Measurements from ENCODE around the gene IDH3A.

The IDH3A gene

GRCh38 chr15:78108300-78109084, 40.7 kb upstream of the IDH3A start:
- peaks cover 28% of the 10 kb centered on the region for H3K27me3 ChIP-seq (replicated peaks; ENCODE audit: control insufficient read depth, insufficient read depth, low read length)
- DNase-seq (ENCODE audit: low read depth) = peak; percentile 96
- H3K9me3 ChIP-seq (ENCODE audit: control insufficient read depth, low read length) = no peaks in the 10 kb centered on the region
- no peak overlapping the region for H3K9ac ChIP-seq (ENCODE audit: low read length)
- H3K4me1 ChIP-seq (ENCODE audit: control insufficient read depth, insufficient read depth, low read length) = no peaks in the 10 kb centered on the region
- H3K4me3 ChIP-seq (ENCODE audit: low read length) = no peak overlapping the region
- no peaks in the 10 kb centered on the region for H3K36me3 ChIP-seq (ENCODE audit: control insufficient read depth, insufficient read depth, low read length, severe bottlenecking)

DNA sequence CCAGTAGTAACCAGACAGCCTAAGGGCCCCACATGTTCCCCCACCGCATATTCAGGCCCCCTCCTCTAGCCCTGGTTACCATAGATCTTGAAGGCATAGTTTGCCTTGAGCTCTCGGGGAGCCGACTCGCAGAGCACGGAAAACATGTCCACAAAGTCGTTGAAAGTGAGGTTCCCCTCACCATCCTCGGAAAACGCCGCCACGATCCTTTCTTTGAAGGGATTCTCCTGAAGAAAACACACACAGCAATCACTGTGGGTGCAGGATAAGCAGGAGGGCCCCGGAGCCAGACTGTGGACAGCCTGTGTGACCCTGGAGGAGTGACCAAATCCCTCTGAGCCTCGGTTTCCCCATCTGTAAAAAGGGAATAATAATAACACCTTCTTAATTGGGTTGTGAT, 40.0 kb upstream of the IDH3A start:
- H3K4me3 ChIP-seq (ENCODE audit: low read length) = no peak overlapping the region
- H3K9me3 ChIP-seq (ENCODE audit: control insufficient read depth, low read length) = no peaks in the 10 kb centered on the region
- no peak overlapping the region for H3K9ac ChIP-seq (ENCODE audit: low read length)
- H3K4me1 ChIP-seq (ENCODE audit: control insufficient read depth, insufficient read depth, low read length) = no peaks in the 10 kb centered on the region
- no peaks in the 10 kb centered on the region for H3K36me3 ChIP-seq (ENCODE audit: control insufficient read depth, insufficient read depth, low read length, severe bottlenecking)
- H3K27me3 ChIP-seq (replicated peaks; ENCODE audit: control insufficient read depth, insufficient read depth, low read length) = peaks cover 26% of the 10 kb centered on the region
- DNase-seq (ENCODE audit: low read depth) = no peak

DNA sequence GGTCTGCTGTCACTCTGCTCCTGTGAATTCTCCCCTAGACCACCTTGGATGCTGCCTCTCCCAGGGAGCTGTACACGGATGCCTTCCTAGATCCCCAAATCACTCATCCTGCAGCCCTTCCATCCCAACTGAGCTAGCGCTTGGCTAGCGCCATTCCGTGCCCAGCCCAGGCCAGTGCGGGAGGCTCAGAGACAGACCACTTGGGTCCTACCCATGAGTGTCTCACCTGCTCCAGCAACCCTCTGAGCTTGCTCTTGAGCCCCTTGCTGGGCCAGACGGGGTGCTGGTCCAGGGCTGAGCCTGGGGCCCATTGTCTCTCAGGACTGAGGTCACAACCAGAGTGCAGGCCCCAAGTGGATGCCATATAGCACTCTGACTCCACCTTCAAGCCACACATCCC, 39.1 kb upstream of the IDH3A start:
- H3K36me3 ChIP-seq (ENCODE audit: control insufficient read depth, insufficient read depth, low read length, severe bottlenecking) = no peaks in the 10 kb centered on the region
- peaks cover 20% of the 10 kb centered on the region for H3K27me3 ChIP-seq (replicated peaks; ENCODE audit: control insufficient read depth, insufficient read depth, low read length)
- no peaks in the 10 kb centered on the region for H3K4me1 ChIP-seq (ENCODE audit: control insufficient read depth, insufficient read depth, low read length)
- H3K4me3 ChIP-seq (ENCODE audit: low read length) = no peak overlapping the region
- no peak overlapping the region for H3K9ac ChIP-seq (ENCODE audit: low read length)
- H3K9me3 ChIP-seq (ENCODE audit: control insufficient read depth, low read length) = no peaks in the 10 kb centered on the region
- DNase-seq (ENCODE audit: low read depth) = no peak

GRCh38 chr15:78110916-78111475, 38.2 kb upstream of the IDH3A start:
- no peak for DNase-seq (ENCODE audit: low read depth)
- Histone ChIP-seq H3K27me3 (replicated peaks; ENCODE audit: control insufficient read depth, insufficient read depth, low read length) (peaks cover 20% of the 10 kb centered on the region), H3K9me3 (ENCODE audit: control insufficient read depth, low read length) (no peaks in the 10 kb centered on the region), H3K9ac (ENCODE audit: low read length) (no peak overlapping the region), H3K4me1 (ENCODE audit: control insufficient read depth, insufficient read depth, low read length) (no peaks in the 10 kb centered on the region), H3K4me3 (ENCODE audit: low read length) (no peak overlapping the region), H3K36me3 (ENCODE audit: control insufficient read depth, insufficient read depth, low read length, severe bottlenecking) (no peaks in the 10 kb centered on the region)

GRCh38 chr15:78111788-78112187, 37.4 kb upstream of the IDH3A start:
- Histone ChIP-seq H3K36me3 (ENCODE audit: control insufficient read depth, insufficient read depth, low read length, severe bottlenecking) (no peaks in the 10 kb centered on the region), H3K4me1 (ENCODE audit: control insufficient read depth, insufficient read depth, low read length) (no peaks in the 10 kb centered on the region), H3K27me3 (replicated peaks; ENCODE audit: control insufficient read depth, insufficient read depth, low read length) (peaks cover 20% of the 10 kb centered on the region), H3K9ac (ENCODE audit: low read length) (no peak overlapping the region), H3K9me3 (ENCODE audit: control insufficient read depth, low read length) (no peaks in the 10 kb centered on the region), H3K4me3 (ENCODE audit: low read length) (no peak overlapping the region)
- no peak for DNase-seq (ENCODE audit: low read depth)

GRCh38 chr15:78112551-78112950, 36.6 kb upstream of the IDH3A start:
- H3K36me3 ChIP-seq (ENCODE audit: control insufficient read depth, insufficient read depth, low read length, severe bottlenecking) = no peaks in the 10 kb centered on the region
- peaks cover 20% of the 10 kb centered on the region for H3K27me3 ChIP-seq (replicated peaks; ENCODE audit: control insufficient read depth, insufficient read depth, low read length)
- no peak for DNase-seq (ENCODE audit: low read depth)
- no peaks in the 10 kb centered on the region for H3K4me1 ChIP-seq (ENCODE audit: control insufficient read depth, insufficient read depth, low read length)
- no peak overlapping the region for H3K9ac ChIP-seq (ENCODE audit: low read length)
- H3K4me3 ChIP-seq (ENCODE audit: low read length) = no peak overlapping the region
- H3K9me3 ChIP-seq (ENCODE audit: control insufficient read depth, low read length) = no peaks in the 10 kb centered on the region

DNA sequence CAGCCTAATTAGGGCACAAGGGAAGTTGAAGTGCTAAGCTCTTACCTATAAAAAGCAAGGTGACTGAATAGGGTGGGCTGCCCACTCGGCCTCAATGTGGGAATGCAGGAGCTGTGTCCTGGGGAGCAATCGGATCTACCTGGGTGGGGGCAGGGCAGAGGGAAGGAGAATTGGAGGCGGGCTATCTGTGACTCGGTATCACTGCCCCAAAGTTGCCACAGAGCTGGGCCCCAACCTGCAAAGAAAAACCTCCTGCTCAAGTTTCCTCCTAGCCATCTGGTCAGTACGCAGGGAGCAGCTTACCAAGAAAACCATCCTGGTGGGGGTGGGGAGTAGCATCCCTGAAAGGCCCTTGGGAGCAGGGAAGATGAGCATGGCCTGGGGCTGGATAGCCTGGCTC, 28.6 kb upstream of the IDH3A start:
- DNase-seq (ENCODE audit: low read depth) = no peak
- Histone ChIP-seq H3K4me1 (ENCODE audit: control insufficient read depth, insufficient read depth, low read length) (no peaks in the 10 kb centered on the region), H3K9ac (ENCODE audit: low read length) (no peak overlapping the region), H3K9me3 (ENCODE audit: control insufficient read depth, low read length) (no peaks in the 10 kb centered on the region), H3K36me3 (ENCODE audit: control insufficient read depth, insufficient read depth, low read length, severe bottlenecking) (no peaks in the 10 kb centered on the region), H3K4me3 (ENCODE audit: low read length) (no peak overlapping the region), H3K27me3 (replicated peaks; ENCODE audit: control insufficient read depth, insufficient read depth, low read length) (peaks cover 21% of the 10 kb centered on the region)

DNA sequence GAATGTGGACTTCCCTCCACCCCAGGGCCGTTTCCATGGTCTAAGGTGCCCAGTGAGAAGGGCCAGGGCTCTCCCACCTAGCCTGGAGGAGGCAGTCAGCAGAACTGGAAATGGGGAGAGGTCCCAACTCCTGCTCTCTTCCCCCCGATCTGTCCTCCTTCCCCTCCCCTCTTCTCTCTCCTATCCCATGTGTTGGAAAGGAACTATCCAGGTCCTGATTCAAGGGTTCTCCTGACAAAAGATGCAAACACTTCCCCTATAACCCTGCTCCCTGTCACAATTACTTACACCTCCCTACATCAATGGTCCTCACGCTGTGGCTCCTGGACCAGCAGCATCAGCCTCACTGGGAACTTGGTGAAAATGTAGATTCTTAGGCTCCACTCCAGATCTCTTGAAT, 23.9 kb upstream of the IDH3A start:
- Histone ChIP-seq H3K27me3 (replicated peaks; ENCODE audit: control insufficient read depth, insufficient read depth, low read length) (peaks cover 22% of the 10 kb centered on the region), H3K9me3 (ENCODE audit: control insufficient read depth, low read length) (no peaks in the 10 kb centered on the region), H3K4me3 (ENCODE audit: low read length) (no peak overlapping the region), H3K36me3 (ENCODE audit: control insufficient read depth, insufficient read depth, low read length, severe bottlenecking) (no peaks in the 10 kb centered on the region), H3K9ac (ENCODE audit: low read length) (no peak overlapping the region), H3K4me1 (ENCODE audit: control insufficient read depth, insufficient read depth, low read length) (no peaks in the 10 kb centered on the region)
- DNase-seq (ENCODE audit: low read depth) = no peak

DNA sequence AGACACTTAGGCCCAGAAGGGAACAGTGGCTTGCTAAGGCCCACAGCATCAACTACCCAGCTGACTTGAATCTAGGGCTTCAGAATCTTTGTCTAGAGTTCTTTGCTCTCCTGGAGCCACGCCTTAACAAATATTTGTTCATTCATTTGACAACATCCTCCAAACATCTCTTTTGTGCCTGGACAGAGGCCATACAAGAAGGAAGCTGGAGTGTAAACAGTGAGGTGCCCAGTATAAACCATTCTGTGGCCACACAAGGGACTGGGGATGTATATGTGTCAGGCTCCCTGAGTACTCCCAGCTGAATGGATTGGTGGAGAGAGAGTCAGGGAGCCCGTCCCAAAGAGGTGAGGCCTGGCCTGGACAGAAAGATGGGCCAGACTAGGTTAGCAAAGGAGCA, 21.3 kb upstream of the IDH3A start:
- H3K9me3 ChIP-seq (ENCODE audit: control insufficient read depth, low read length) = no peaks in the 10 kb centered on the region
- no peaks in the 10 kb centered on the region for H3K36me3 ChIP-seq (ENCODE audit: control insufficient read depth, insufficient read depth, low read length, severe bottlenecking)
- peaks cover 15% of the 10 kb centered on the region for H3K27me3 ChIP-seq (replicated peaks; ENCODE audit: control insufficient read depth, insufficient read depth, low read length)
- H3K9ac ChIP-seq (ENCODE audit: low read length) = no peak overlapping the region
- DNase-seq (ENCODE audit: low read depth) = no peak
- H3K4me3 ChIP-seq (ENCODE audit: low read length) = no peak overlapping the region
- peaks cover 8% of the 10 kb centered on the region for H3K4me1 ChIP-seq (ENCODE audit: control insufficient read depth, insufficient read depth, low read length)

DNA sequence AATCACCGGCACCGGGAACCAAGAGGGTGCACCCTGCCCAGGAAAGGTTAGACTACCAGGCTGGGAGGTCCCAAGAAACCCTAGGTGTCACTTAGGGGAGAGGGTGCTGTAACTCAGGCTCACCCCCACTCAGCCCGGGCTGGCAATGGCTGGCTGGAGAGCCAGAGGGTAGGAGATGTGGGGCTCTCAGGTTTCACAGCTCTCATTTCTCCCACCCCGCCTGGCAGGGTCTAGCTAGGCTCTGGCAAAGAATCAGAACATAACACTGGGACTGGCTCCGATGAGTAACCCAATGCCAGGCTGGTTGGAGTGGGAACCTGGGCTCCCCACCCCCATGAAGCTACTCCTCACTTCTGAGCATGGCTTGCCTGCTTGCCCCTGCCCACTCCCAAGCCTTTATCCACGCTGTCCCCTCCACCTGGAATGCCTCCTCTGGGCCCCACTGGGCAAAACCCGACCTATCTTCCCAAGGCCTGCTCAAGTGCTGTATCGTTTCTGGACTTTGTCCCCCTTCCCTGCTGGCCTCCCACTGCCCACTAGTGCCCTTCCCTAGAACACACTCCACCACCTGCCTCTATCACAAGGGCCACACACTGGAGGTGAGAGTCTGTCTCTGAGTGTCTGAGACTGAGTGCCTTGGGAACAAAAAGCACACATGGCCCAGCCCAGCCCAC, 19.9 kb upstream of the IDH3A start:
- DNase-seq (ENCODE audit: low read depth) = peak; percentile 15
- H3K36me3 ChIP-seq (ENCODE audit: control insufficient read depth, insufficient read depth, low read length, severe bottlenecking) = no peaks in the 10 kb centered on the region
- no peaks in the 10 kb centered on the region for H3K9me3 ChIP-seq (ENCODE audit: control insufficient read depth, low read length)
- no peak overlapping the region for H3K4me3 ChIP-seq (ENCODE audit: low read length)
- H3K4me1 ChIP-seq (ENCODE audit: control insufficient read depth, insufficient read depth, low read length) = peaks cover 8% of the 10 kb centered on the region
- peaks cover 2% of the 10 kb centered on the region for H3K27me3 ChIP-seq (replicated peaks; ENCODE audit: control insufficient read depth, insufficient read depth, low read length)
- no peak overlapping the region for H3K9ac ChIP-seq (ENCODE audit: low read length)

- Histone ChIP-seq H3K36me3 (ENCODE audit: control insufficient read depth, insufficient read depth, low read length, severe bottlenecking) (no peaks in the 10 kb centered on the region), H3K9ac (ENCODE audit: low read length) (no peak overlapping the region), H3K9me3 (ENCODE audit: control insufficient read depth, low read length) (no peaks in the 10 kb centered on the region), H3K27me3 (replicated peaks; ENCODE audit: control insufficient read depth, insufficient read depth, low read length) (peaks cover 2% of the 10 kb centered on the region), H3K4me3 (ENCODE audit: low read length) (no peak overlapping the region), H3K4me1 (ENCODE audit: control insufficient read depth, insufficient read depth, low read length) (peaks cover 8% of the 10 kb centered on the region)
- DNase-seq (ENCODE audit: low read depth) = no peak
These were observed 19.3 kb upstream of the IDH3A start for GRCh38 chr15:78129751-78130287.

Measured in adipocyte (in vitro differentiated cells).